Stimulated activated CD8-positive, alpha-beta memory T cell treated with anti-CD3 and anti-CD28 coated beads, Interleukin-7, amount 100 ng/mL, for 4 hours (primary cell): ENCODE data around the gene CASP10.
"Not testable (repeated sequence)": the region's sequence is repeated elsewhere in the genome, so short reads cannot be mapped to it uniquely, and the experiment has no call there.

Experiments used
- DNase-seq, 2 donors: peaks; one replicate each; pipeline ENCODE4 v3.0.0-alpha.2; 2020; ENCODE audit warnings: low read depth in 2 of 2

The CASP10 gene, protein sequence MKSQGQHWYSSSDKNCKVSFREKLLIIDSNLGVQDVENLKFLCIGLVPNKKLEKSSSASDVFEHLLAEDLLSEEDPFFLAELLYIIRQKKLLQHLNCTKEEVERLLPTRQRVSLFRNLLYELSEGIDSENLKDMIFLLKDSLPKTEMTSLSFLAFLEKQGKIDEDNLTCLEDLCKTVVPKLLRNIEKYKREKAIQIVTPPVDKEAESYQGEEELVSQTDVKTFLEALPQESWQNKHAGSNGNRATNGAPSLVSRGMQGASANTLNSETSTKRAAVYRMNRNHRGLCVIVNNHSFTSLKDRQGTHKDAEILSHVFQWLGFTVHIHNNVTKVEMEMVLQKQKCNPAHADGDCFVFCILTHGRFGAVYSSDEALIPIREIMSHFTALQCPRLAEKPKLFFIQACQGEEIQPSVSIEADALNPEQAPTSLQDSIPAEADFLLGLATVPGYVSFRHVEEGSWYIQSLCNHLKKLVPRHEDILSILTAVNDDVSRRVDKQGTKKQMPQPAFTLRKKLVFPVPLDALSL

DNA sequence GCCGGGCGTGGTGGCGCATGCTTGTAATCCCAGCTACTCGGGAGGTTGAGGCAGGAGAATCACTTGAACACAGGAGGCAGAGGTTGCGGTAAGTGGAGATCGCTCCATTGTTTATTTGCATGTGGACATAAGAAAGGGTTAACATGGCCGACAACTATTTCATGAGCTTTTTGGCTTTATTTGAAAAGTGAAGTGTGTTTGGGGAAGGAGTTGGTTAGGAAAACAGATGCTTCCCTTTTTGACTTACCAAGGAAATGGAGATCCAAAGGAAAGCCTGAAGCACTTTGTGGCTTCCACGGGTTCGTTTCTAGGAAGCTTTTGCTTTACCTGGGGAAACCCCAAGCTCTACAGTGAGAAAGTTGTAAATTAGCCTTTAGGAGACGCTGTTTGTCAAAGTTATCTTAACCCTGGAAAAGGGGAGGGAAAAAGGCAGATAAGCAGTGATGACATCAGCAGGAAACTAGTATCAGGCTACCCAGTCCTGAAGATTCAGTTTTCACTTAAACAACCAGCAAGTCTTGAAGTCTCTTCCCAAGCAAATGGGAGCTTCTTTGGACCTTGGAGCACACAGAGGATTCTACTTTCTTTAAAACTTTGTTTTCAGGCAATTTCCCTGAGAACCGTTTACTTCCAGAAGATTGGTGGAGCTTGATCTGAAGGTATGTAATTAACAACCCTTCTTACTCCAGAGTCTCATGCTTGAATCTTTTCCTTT lies at the start of gene CASP10:
TSS of gene CASP10 (plus strand) at position 492 of the 715 bp plus-strand sequence. CDS start 2,637 bp downstream, outside the sequence.
- no peak for DNase-seq

DNA sequence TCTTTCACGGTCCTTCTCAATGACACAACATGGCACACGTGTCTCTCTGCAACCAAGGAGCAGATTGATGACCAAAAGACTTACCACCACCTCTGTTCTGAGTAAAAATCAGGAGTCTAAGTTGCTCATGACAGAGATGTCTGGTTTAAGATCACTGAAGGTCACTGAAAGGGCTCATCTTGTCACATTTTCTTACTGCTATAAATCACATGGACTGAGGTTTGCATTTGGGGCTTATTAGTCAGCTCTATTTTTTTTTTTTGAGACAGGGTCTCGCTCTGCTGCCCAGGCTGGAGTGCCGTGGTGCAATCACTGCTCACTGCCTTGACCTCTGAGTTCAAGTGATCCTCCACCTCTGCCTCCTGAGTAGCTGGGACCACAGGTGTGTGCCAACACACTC lies 47.6 kb upstream of the CASP10 start:
- no peak for DNase-seq

DNA sequence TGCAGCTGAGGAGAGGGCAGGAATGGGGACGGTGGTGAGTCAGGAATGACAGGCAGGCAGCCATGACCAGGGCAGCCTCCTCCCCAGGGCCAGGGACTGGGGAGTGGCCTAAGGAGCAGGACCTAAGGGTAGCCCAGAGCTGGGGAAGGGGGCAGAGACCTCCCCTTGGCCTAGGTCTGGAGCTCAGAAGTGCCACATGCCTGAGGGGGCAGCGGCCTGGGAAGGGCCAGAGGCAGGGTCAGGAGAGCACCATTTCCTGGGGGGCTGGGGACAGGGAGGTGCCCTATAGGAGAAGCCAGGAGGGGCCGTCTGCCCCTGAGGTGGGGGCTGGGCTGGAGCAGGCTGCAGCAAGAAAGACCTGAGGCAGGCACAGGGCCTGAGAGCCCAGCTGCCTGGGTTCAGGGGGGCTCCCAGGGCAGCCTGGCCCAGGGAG lies 46.0 kb upstream of the CASP10 start:
- DNase-seq = no peak

DNA sequence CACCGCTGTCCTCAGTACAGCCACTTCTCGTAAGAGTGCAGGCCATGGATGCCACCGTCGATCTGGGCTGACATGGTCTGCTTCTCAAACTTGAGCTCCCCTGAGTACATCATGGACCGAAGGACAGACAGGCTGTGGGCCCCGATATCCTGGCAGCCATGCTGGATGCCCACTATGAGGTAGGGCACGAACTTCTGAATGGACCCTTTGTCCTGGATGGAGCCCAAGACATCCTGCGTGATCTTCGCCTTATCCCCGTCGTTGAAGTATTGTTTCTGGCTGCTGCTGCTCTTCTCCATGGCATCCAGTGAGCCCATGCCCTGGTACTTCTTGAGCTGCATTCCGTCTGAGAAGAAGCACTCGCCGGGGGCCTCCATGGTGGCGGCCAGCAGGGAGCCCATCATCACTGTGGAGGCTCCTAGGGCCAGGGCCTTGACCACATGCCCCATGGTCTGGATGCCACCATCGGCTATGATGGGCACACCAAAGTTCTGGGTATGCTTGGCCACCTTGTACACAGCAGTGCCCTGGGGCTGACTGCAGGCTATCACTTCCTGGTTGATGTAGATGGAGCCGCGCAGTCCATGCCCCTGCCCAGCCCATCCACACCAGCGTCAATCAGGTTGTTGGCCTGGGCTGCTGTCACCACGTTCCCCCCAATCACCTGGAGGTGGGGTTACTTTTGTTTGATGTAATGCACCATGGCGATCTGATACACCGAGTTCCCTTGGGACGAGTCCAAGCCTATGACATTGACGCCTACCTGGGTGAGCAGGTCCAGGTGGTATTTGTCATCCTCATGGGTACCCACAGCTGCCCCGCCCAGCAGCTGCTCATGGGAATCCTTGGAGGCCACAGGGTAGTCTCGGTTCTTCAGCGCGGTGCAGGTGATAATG lies 45.2 kb upstream of the CASP10 start:
- no peak for DNase-seq

DNA sequence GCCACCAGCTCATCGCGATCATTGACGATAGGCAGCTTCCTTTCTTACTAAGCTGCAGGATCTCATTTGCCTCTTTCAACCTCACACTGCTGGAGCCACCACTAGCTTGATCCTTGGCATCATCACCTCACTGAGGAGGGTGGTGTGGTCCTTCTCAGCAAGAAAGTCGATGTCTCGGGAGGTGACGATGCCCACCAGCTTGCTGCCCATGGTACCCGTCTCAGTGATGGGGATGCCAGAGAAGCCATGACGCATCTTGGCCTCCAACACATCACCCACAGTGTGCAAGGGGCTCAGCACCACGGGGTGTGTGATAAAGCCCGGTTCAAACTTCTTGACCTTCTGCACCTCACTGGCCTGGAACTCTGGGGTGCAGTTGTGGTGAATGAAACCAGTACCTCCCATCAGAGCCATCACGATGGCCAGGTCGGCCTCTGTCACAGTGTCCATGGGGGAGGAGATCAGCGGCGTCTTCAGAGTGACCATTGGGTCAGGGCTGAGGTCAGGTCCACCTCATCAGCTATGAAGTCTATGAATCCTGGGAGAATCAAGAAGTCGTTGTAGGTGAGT lies 44.5 kb upstream of the CASP10 start:
- no peak for DNase-seq

DNA sequence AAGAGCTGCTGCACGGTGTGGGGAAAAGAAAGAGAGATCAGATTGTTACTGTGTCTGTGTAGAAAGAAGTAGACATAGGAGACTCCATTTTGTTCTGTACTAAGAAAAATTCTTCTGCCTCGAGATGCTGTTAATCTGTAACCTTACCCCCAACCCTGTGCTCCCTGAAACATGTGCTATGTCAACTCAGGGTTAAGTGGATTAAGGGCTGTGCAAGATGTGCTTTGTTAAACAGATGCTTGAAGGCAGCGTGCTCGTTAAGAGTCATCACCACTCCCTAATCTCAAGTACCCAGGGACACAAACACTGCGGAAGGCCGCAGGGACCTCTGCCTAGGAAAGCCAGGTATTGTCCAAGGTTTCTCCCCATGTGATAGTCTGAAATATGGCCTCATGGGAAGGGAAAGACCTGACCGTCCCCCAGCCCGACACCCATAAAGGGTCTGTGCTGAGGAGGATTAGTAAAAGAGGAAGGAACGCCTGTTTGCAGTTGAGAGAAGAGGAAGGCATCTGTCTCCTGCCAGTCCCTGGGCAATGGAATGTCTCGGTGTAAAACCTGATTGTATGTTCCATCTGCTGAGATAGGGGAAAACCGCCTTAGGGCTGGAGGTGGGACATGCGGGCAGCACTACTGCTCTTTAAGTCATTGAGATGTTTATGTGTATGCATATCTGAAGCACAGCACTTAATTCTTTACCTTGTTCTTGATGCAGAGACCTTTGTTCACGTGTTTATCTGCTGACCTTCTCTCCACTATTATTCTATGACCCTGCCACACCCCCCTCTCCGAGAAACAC lies 43.8 kb upstream of the CASP10 start:
- DNase-seq = not testable (repeated sequence)

DNA sequence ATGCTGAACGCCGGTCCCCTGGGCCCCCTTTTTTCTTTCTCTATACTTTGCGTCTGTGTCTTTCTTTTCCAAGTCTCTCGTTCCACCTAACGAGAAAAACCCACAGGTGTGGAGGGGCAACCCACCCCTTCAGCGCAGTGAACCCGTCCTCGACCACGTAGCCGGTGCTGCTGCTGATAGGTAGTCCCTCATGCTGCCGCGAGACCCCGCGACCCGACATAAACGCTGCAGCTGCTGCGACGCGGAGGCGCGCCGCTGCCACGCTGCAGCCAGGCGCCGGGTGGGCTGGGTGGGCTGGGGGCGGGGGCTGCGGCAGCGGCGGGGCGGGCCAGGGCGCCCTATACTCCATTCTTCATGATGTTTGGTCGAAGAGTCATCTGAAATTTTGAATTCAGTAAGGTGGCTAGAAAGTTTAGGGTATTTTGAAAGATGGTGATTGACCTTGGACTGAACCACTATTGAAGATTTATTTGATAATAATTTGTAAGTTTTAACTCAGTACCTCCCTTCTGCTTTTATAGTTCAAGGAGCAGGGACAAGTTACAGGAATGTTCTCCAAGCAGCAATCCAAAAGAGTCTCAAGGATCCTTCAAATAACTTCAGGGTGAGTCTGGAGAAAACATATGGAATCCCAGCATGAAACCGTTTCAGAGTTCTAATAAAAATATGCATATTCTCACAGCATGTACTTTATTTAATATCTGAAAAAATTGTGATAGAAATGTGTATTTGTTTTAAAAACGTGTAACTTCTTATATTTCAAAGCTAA lies 42.9 kb upstream of the CASP10 start:
- no peak for DNase-seq

DNA sequence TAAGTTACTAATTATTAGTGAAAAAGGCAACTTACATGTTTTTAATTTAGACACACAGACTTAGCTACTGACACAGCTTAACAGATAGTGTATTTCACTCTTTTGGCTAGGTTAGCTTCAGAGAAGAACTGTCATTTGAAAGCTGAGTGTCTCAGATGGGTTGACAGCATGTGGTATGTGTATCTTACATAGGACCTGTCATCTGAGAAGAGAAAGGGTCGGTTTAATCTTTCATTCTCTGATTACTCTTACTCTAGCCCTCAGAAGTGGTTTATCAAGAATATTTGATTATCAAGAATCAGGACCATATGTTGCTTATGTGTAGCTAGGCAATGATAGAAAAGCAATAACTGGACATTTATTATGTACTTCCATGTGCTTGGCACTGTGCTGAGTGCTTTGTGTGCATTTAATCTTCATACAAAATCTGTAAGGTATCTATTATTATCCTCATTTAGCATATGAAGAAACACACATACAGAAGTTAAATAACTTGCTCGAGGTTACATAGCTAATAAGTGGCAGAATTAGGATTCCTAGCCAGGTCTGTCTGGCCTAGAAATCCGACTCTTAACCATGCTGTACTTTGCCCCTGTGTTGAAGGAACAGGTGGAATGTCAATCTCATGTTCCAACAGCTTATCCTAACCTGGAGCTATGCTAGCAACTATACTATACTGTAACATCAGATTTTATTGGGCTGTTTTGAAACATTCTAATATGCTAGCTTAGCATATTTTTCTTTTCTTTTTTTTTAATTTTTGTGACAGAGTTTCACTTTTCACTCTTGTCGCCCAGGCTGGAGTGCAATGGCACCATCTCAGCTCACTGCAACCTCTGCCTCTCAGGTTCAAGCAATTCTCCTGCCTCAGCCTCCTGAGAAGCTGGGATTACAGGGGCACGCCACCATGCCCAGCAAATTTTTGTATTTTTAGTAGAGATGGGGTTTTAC lies 38.6 kb upstream of the CASP10 start:
- no peak for DNase-seq

DNA sequence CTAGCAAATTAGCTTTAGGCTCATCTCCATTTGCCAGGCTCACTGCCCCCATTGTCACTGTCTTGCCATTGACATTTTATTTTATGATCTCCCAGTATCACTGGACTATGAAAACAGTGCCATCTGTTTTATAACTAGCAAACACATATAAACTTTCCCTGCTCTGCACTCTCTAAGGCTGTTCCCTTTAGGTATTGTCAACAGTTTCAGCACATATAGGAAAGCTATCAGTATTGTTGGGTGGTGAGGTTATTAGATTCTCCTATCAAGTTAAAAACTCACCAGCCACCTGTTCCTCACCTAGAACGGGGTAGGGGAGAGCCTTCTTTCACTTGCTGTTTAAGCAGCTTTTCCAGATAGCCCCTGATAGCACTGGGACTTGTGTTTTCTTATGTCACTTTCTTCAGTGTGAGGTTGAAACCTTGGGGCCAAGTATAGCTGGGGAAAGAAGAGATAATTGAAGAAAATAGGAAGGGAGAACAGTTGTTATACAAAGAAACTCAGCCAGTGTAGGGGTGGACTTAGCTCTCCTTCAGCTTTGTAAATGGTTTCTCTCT lies 34.4 kb upstream of the CASP10 start:
- no peak for DNase-seq

DNA sequence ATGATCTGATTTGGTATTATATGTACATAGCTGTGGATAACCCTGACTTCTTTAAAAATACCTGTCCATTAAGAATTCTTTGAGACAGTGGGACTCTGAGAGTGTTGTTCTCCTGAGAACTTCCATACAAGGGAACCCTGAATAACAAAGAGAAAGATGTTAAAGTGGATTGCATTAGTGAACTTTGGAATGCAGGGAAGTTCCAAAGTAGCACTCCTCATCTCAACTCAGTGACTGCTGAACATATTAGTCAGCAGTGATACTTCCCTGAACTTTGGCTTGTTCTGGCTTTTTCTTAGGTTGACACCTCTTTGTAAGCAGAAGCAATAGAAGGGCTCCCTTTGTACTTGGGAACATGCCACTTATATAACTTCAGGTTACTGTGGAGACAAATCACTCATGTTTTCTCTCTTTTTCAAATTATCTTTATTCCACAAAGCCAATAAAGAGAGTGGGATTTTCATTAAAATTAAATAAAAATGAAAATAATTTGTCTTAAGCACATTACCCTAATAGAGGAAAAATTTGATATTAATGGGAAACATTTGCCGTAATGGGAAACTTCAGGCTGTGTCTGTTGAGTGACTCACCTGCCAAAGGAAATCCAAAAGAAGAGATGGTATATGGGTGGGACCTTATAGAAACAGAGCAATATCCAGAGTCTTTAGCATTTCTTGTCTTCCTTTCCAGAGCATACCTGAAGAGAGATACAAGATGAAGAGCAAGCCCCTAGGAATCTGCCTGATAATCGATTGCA lies 33.7 kb upstream of the CASP10 start:
- no peak for DNase-seq

DNA sequence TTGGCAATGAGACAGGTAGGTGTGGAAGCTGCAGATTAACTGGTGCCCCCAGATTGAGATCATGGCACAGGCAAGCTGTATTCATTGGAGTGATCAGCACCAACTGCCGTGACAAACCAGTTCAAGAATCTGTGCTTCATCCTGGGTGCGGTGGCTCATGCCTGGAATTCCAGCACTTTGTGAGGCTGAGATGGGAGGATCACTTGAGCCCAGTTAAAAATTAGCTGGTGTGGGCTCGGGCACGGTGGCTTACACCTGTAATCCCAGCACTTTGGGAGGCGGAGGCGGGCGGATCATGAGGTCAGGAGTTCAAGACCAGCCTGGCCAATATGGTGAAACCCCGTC lies 33.1 kb upstream of the CASP10 start:
- DNase-seq = not testable (repeated sequence)

DNA sequence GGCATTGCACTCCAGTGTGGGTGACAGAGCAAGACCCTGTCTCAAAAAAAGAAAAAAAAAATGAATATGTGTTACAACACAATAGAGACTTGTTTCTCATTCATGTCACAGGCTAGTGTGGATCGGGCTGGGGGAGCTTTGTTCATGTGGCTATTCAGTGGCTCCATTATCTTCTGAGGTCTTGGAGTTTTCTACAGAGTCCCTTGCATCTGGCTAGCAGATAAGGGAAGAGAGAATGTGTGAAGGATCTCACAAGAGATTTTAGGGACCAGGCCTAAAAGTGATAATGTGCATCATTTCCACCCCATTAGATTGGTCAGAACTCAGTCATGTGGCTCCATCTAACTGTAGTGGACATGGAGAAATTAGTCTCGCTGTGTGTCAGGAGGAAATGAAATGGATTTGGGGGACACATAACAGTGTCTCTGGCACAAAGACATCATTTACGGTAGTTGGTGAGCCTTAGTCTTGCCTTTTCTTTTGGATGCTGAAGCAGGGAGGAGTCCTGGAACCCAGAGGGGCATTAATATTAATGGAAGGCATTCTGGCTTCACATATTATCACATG lies 32.4 kb upstream of the CASP10 start:
- no peak for DNase-seq

DNA sequence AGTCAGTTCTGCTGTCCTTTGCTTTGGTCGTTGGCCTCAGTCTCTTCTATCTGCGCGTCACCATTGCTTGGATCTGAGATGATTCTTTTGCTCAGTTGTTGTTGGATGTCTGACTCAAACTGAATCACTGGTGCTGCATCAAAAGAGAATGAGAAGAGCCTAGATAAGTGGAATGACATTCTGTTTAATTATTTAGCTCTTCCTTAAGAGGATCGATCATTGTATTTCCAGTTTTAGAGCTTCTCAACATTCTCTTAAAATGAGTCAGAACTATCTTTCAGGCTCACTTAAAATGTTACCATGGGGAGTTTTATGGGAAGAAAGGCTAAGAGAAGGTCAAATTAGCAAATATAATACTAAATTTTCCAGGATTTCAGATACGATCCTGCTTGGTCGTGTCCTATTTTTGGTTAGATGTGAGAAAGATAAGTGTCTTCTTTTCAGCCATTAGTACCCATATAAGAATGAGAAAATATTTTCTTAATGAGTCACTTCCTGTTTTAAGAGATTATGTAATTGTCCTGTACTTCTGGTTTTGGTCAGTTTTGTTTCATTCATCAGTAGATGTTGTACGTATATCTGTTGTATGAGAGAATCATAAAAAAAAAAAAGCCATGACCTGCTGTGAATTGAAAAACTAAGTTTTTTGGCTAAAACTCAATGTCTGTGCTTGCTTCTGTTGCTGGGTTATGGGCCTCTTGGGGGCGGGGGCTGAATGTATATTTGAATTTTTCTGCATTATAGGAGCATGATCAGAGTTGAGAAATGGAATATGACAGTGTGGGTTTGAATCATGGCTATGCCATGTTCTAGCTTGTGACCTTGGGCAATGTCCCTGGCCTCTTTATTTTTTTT lies 31.6 kb upstream of the CASP10 start:
- no peak for DNase-seq

DNA sequence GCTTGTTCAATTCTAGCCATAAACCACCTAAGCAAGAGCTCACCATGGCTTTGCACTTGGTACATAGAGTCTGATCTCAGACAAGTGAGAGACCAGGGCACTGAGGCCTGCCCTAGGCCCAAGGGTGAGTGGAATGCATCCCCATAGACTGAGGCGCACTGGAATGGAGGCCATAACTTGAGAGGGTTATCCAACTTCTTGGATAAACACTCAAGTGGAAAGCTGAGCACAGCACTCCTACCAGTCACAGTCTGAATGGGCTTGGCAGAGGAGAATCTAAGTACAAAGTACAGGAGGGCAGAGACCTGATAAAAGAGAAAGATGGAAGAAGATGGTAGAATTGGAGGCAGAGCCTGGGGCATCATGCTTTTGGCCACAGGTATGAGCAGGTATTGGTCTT lies 30.4 kb upstream of the CASP10 start:
- DNase-seq = no peak

DNA sequence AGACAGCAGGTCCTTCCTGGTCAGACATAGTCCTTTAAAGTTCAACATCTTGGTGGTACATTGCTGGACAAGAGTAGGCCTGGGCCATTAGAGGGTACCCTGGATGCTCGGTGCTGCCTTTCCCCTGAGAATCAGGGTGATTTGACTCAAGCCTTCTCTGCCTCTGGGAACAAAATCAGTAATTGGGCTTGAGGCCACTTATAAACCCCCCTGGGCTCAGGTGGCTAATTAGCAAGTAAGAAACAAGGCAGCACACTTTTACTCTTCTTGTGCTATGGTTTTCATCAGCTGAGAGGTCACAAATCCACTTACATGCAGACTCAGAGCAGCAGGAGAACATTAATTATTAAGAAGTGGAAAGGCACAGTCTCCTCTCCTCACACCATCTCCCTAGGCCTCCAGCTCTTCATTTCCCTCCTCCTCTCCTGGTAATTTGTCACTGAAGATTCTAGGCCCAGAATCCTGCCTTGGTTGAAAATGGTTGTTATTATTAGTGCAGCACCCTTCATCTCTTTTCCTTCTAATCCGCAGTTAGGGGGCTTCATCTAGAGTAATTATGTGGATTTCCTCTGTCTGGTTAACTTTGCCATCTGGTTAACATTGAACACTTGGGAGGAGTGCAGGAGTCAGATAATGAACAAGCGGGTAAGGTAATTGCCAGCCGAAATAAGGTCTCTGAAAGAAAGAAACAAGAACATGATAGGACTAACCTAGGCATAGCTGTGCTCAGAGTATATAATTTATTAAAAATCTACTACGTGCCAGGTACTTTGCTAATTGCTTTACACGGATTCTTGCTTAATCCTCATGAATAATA lies 29.7 kb upstream of the CASP10 start:
- no peak for DNase-seq
